COR-L47 (cell line): Measurements from ENCODE around the gene CTNNBL1.

Source experiments
- DNase-seq: peaks from one replicate; lab custom pipeline; 2025; lab: John Stamatoyannopoulos, UW

CTNNBL1 gene

DNA sequence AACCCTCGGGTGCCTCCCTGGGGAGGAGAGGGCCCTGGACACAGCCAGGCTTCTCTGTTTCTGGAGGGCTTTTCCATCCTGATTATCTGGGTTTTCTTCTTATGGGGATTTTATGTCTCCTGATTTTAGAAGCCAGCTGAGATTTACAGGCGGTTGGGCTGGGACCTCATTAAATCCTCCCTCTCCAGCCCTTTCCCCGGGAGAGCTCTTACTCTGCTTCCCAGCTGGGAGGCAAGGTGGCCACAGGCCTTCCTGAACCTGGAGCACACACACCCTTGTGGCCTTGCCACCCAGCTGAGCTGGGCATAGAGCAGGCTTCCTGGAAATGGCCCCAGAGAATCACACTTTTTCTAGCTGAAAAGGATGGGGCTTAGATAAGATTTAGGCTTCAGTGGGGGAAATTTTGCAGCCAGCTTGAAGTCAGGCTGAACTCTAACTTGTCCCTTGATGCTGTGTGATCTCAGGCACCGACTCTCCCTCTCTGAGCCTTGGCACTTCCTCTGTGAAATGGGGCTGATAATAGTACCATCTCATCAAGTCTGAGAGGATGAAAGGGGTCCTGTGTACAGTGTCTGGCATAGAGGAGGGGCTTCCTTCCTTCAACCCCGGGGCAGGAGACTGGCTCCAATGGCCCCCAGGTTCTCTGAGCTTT, 225.7 kb downstream of the CTNNBL1 start:
- no peak for DNase-seq

DNA sequence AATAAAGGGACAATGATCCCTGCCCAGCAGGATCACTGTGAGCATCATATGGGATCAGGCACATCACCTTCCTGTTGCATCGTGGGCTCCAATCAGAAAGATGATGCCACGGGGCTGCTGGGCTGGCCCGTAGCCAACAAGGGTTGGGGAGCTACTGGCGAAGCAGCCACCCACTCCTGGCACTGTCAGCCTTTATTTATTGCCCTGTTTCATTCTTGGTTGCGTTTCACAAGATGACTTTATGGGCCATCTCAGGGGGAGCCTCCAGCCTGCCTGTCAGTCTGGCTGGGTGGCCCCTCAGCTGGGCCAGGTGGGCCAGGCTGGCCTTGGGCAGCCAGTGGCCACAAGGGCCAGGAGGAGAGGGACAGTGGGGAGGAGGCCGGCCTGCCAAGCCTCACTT, 226.4 kb downstream of the CTNNBL1 start:
- DNase-seq: peak; percentile 31

DNA sequence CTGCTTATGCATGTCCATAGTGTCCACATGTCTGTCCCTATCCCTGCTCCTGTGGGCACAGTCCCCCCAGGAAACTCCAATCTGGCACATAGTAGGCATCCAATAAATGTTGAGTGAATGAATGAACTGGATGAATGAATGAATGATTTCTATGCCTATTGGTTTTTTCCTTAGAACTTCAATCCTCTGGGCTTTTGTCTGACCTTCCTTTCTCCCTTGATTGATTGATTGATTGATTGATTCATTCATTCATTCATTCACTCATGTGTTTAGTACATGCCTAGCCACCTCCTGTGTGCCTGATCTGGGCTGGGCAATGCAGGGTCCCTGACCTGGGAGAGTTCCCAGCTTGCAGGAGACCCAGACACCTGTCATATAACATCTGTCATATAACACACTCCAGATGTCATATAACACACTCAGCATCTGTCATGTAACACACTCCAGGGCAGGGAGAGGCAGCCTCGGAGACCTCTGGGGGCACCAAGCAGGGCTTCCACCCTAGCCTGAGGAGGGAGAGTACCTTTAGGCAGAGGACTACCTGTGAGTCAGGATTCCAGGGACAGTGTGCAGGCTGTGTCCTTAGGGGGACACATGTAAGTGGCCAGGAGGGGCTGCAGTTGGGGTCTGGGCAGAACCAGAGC, 227.0 kb downstream of the CTNNBL1 start:
- DNase-seq: no peak

DNA sequence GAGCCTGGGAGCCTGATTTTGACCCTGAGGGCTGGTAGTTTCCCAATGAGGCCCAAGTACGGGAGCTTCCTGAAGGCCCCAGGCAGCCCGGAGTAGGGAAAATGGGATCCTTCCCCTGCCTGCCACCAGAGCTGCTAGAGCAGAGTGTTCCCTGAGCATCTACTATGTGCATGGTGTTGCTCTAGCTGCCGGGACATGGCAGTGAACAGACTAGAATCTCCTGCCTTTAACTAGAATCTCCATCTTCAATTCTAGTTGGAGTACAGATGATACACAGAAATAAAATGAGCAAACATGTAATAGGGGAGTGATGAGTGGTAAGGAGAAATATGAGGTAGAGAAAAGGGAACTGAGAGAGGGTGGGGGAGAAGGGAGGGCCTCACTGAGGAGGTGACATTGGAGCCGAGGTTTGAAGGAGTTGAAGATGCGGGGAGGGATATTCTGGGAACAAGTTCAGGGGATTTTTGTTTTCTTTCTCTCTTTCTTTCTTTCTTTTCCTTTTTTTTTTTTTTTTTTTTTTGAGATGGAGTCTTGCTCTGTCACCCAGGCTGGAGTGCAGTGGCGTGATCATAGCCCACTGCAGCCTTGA, 227.6 kb downstream of the CTNNBL1 start:
- DNase-seq: no peak
